Rectal smooth muscle tissue (tissue), 1 donor: ENCODE results near the gene ADAP1.
A peak's percentile ranks its signal among the peaks of the same experiment; 100 is the strongest.

Experiments
- H3K27ac ChIP-seq: one replicate; pipeline ENCODE4 v1.7.0; 2013; ENCODE audit warnings: low read depth, low read length, inconsistent platforms
- H3K27me3 ChIP-seq: one replicate; pipeline ENCODE4 v1.7.0; 2013; ENCODE audit warnings: low read length; ENCODE audit not compliant: control insufficient read depth, insufficient read depth
- H3K36me3 ChIP-seq: one replicate; pipeline ENCODE4 v1.7.0; 2013; ENCODE audit warnings: low read length; ENCODE audit not compliant: control insufficient read depth, insufficient read depth
- H3K4me1 ChIP-seq: one replicate; pipeline ENCODE4 v1.7.0; 2013; ENCODE audit warnings: low read length; ENCODE audit not compliant: control insufficient read depth, insufficient read depth
- H3K4me3 ChIP-seq: one replicate; pipeline ENCODE4 v1.7.0; 2013; ENCODE audit warnings: low read length
- H3K9ac ChIP-seq: one replicate; pipeline ENCODE4 v1.7.0; 2013; ENCODE audit warnings: low read length

The ADAP1 gene

DNA sequence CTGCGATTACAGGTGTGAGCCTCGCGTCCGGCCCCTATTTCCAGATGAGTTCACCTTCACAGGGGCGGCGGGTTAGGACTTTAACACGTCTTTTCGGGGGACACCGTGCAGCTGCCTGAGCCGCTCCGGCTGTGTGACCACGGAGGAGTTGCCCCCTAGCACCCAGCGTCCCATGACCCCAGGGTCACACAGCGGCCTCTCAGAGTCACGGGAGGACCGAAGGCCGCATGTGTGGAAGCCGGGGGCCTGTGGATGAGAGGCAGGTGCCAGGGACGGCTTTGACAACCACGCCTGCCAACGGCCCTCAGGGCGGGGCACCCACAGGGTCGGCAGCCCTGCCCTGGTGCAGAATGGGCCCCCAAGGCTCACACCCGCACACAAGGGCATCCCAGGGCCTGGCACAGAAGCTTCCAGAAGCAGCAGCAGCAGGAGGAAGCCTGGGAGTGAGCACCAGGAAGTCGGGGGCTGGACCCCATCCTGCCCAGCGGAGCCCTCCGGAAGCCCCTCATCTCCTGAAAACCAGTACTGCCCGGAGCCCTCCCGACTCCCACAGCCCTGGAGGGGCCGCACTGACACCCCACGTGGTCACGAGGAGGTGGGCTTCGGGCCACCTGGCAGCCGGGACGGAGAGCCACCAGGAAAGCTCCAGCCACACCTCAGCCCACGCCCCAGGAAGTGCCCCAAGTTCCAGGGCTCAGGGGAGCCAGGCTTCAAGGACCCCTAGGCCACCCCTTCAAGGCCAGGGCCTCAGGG lies 32.7 kb downstream of the ADAP1 start:
- H3K9ac ChIP-seq, result no peak overlapping the region
- no peak overlapping the region for H3K27ac ChIP-seq
- peak overlapping the region; percentile 21 for H3K4me3 ChIP-seq
- no peaks in the 10 kb centered on the region for H3K27me3 ChIP-seq
- H3K36me3 ChIP-seq, result no peaks in the 10 kb centered on the region
- peaks cover 6% of the 10 kb centered on the region for H3K4me1 ChIP-seq

DNA sequence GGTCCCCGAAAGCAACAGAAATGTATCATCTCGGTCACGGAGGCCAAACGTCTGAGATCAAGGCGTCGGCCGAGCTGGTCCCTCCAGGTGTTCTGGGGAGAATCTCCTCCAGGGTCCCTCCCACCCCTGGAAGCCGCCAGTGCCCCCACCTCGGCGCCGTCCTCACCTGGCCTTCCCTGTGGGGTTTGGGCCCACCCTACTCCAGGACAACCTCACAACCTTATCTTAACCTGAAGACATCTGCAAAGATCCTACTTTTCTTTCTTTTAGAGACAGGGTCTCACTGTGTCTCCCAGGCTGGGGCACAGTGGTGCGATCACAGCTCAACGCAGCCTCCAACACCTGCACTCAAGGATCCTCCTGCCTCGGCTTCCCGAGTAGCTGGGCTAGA lies 33.4 kb downstream of the ADAP1 start:
- Histone ChIP-seq H3K4me3 (no peak overlapping the region), H3K9ac (no peak overlapping the region), H3K27me3 (no peaks in the 10 kb centered on the region), H3K27ac (no peak overlapping the region), H3K36me3 (no peaks in the 10 kb centered on the region), H3K4me1 (peaks cover 11% of the 10 kb centered on the region)

DNA sequence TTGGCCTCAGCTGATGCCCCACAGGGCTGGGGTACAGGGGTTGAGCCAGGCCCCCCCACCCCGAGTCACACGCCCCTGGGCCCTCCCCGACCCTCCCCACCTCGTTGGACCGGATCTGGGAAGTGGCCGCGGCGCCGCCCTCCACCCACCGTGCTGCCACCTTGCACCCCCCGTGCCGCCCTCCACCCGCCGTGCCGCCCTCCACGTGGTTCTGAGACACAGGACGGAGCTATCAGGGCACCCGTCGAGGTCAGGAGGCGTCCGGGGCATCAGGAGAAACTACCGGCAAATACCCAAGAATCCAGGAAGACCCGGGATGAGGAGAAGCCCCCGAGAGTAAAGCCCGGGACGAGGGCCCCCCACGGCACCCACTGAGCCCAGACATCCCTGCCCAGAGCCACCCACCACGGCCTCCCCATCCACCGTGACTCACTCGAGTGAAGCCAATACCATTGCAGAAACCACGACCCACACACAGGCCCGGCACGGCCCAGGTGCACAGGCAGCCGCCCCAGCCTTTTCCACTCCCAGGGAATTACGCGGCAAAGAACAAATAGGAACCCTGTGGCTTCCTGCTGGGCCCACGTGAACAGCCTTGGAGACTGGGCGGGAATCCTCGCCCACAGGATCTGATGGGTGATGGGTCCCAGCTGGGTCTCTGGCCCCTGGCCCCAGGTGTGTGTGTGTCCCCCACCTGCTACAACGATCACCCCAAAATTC lies 34.0 kb downstream of the ADAP1 start:
- no peak overlapping the region for H3K27ac ChIP-seq
- no peak overlapping the region for H3K9ac ChIP-seq
- H3K36me3 ChIP-seq, result no peaks in the 10 kb centered on the region
- H3K4me1 ChIP-seq, result peaks cover 12% of the 10 kb centered on the region
- no peak overlapping the region for H3K4me3 ChIP-seq
- no peaks in the 10 kb centered on the region for H3K27me3 ChIP-seq

DNA sequence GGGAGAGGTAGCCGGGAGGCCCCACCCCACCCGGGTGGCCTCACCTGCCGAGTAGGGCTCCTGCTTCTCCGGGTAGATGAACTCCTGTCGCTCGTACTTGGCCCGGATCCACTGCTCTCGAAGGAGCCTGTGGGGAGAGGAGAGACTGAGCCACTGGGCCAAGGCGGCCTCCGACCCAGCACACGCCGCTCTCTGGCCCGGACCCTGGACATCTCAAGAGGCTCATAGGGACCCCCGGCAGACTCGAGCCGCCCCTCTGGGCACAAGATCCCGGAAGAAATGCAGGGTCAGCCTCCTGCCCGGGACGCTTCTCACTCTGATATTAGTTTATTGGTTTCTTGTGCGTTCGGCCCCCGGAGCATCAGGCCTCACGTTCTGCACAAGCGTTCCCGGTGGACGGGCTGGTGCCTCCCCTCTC lies 34.5 kb downstream of the ADAP1 start:
- peaks cover 9% of the 10 kb centered on the region for H3K4me1 ChIP-seq
- peak overlapping the region; percentile 29 for H3K4me3 ChIP-seq

GRCh38 chr7:919114-919442 lies 35.4 kb downstream of the ADAP1 start:
- Histone ChIP-seq H3K27ac (no peak overlapping the region), H3K36me3 (no peaks in the 10 kb centered on the region)

More for the DNA sequence above, 34.5 kb downstream of the ADAP1 start:
- Histone ChIP-seq H3K27ac (no peak overlapping the region), H3K36me3 (no peaks in the 10 kb centered on the region), H3K27me3 (no peaks in the 10 kb centered on the region), H3K9ac (no peak overlapping the region)

GRCh38 chr7:918441-919113 lies 35.9 kb downstream of the ADAP1 start:
- H3K27ac ChIP-seq, result no peak overlapping the region
- no peaks in the 10 kb centered on the region for H3K36me3 ChIP-seq

More at GRCh38 chr7:919114-919442, 35.4 kb downstream of the ADAP1 start:
- Histone ChIP-seq H3K4me3 (no peak overlapping the region), H3K4me1 (peaks cover 7% of the 10 kb centered on the region), H3K9ac (no peak overlapping the region), H3K27me3 (no peaks in the 10 kb centered on the region)

GRCh38 chr7:918118-918425 lies 36.4 kb downstream of the ADAP1 start:
- peaks cover 7% of the 10 kb centered on the region for H3K4me1 ChIP-seq
- H3K27ac ChIP-seq, result no peak overlapping the region

More at GRCh38 chr7:918441-919113, 35.9 kb downstream of the ADAP1 start:
- Histone ChIP-seq H3K27me3 (no peaks in the 10 kb centered on the region), H3K4me1 (peaks cover 7% of the 10 kb centered on the region), H3K4me3 (no peak overlapping the region), H3K9ac (no peak overlapping the region)

DNA sequence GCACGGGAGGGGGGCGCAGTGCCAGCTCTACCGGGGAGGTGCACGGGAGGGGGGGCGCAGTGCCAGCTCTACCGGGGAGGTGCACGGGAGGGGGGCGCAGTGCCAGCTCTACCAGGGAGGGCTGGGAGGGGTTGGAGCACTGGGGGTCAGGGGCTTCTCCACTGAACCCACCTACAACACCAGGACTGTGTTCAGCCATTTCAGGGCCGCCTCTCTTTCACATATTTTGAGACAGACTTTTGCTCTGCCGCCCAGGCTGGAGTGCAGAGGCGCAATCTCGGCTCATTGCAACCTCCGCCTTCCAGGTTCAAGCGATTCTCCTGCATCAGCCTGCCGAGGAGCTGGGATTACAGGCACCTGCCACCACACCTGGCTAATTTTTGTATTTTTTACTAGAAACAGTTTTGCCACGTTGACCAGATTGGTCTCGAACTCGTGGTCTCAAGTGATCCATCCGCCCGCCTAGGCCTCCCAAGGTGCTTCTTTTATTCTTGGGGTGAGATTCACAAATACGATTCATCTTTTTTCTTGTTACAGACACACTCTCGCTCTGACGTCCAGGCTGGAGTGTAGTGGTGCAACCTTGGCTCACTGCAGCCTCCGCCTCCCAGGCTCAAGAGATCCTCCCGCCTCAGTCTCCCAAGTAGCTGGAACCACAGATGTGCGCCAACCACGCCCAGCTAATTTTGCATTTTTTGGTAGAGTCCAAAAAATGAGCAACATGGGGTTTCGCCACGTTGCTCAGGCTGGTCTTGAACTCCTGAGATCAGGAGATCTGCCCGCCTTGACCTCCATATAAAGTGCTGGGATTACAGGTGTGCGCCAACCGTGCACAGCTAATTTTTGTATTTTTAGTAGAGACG lies 37.0 kb downstream of the ADAP1 start:
- Histone ChIP-seq H3K36me3 (no peaks in the 10 kb centered on the region), H3K9ac (no peak overlapping the region), H3K27ac (no peak overlapping the region), H3K27me3 (no peaks in the 10 kb centered on the region), H3K4me3 (no peak overlapping the region), H3K4me1 (peaks cover 7% of the 10 kb centered on the region)

More at GRCh38 chr7:918118-918425, 36.4 kb downstream of the ADAP1 start:
- H3K4me3 ChIP-seq, result no peak overlapping the region
- no peak overlapping the region for H3K9ac ChIP-seq
- no peaks in the 10 kb centered on the region for H3K36me3 ChIP-seq
- no peaks in the 10 kb centered on the region for H3K27me3 ChIP-seq

- no peak overlapping the region for H3K4me3 ChIP-seq
- H3K27me3 ChIP-seq, result no peaks in the 10 kb centered on the region
- H3K36me3 ChIP-seq, result no peaks in the 10 kb centered on the region
- no peak overlapping the region for H3K9ac ChIP-seq
- peaks cover 7% of the 10 kb centered on the region for H3K4me1 ChIP-seq
- no peak overlapping the region for H3K27ac ChIP-seq
These were observed 38.1 kb downstream of the ADAP1 start for GRCh38 chr7:916291-916941.

GRCh38 chr7:915291-916218 lies 38.9 kb downstream of the ADAP1 start:
- H3K4me1 ChIP-seq, result peaks cover 7% of the 10 kb centered on the region
- no peak overlapping the region for H3K4me3 ChIP-seq
- no peak overlapping the region for H3K27ac ChIP-seq
- no peaks in the 10 kb centered on the region for H3K36me3 ChIP-seq
- H3K9ac ChIP-seq, result no peak overlapping the region
- no peaks in the 10 kb centered on the region for H3K27me3 ChIP-seq
